Adipocyte (in vitro differentiated cells): ENCODE results near the gene ACOT2.
"Not testable (repeated sequence)": the region's sequence is repeated elsewhere in the genome, so short reads cannot be mapped to it uniquely, and the experiment has no call there.

Experiments used
- DNase-seq: peaks from one replicate; pipeline ENCODE4 v3.0.0-alpha.2; 2015; ENCODE audit warnings: low read depth
- H3K27me3 ChIP-seq: replicated peaks from 2 replicates; pipeline ENCODE4 v1.7.0; 2013; ENCODE audit warnings: mild to moderate bottlenecking, low read length, moderate library complexity; ENCODE audit not compliant: control insufficient read depth, insufficient read depth
- H3K36me3 ChIP-seq: 2 replicates; pipeline ENCODE4 v1.7.0; 2013; ENCODE audit warnings: low read length, mild to moderate bottlenecking, moderate library complexity; ENCODE audit not compliant: control insufficient read depth, insufficient read depth, severe bottlenecking
- H3K4me1 ChIP-seq: 2 replicates; pipeline ENCODE4 v1.7.0; 2013; ENCODE audit warnings: mild to moderate bottlenecking, low read length, moderate library complexity; ENCODE audit not compliant: control insufficient read depth, insufficient read depth
- H3K4me3 ChIP-seq: 2 replicates; pipeline ENCODE4 v1.7.0; 2013; ENCODE audit warnings: mild to moderate bottlenecking, low read length, moderate library complexity
- H3K9ac ChIP-seq: 2 replicates; pipeline ENCODE4 v1.7.0; 2013; ENCODE audit warnings: mild to moderate bottlenecking, low read length, moderate library complexity
- H3K9me3 ChIP-seq: 2 replicates; pipeline ENCODE4 v1.7.0; 2013; ENCODE audit warnings: mild to moderate bottlenecking, low read length, moderate library complexity; ENCODE audit not compliant: control insufficient read depth

The ACOT2 gene

GRCh38 chr14:73549097-73549496, 19.9 kb upstream of the ACOT2 start:
- DNase-seq, H3K36me3 ChIP-seq, H3K9me3 ChIP-seq, H3K4me3 ChIP-seq, H3K9ac ChIP-seq, H3K4me1 ChIP-seq, H3K27me3 ChIP-seq: not testable (repeated sequence)

GRCh38 chr14:73549889-73550524, 19.0 kb upstream of the ACOT2 start:
- not testable (repeated sequence) for H3K36me3 ChIP-seq, H3K9ac ChIP-seq, H3K27me3 ChIP-seq, DNase-seq, H3K4me1 ChIP-seq, H3K4me3 ChIP-seq, H3K9me3 ChIP-seq

GRCh38 chr14:73553845-73554244, 15.2 kb upstream of the ACOT2 start:
- H3K9me3 ChIP-seq: no peaks in the 10 kb centered on the region
- DNase-seq: no peak
- no peaks in the 10 kb centered on the region for H3K27me3 ChIP-seq
- no peaks in the 10 kb centered on the region for H3K4me1 ChIP-seq
- no peak overlapping the region for H3K9ac ChIP-seq
- no peaks in the 10 kb centered on the region for H3K36me3 ChIP-seq
- no peak overlapping the region for H3K4me3 ChIP-seq

- H3K36me3 ChIP-seq, H3K27me3 ChIP-seq, DNase-seq, H3K4me3 ChIP-seq, H3K4me1 ChIP-seq, H3K9me3 ChIP-seq, H3K9ac ChIP-seq: not testable (repeated sequence)
Measured at GRCh38 chr14:73557201-73557600, 11.8 kb upstream of the ACOT2 start.

GRCh38 chr14:73558238-73558637, 10.8 kb upstream of the ACOT2 start:
- H3K36me3 ChIP-seq, H3K9me3 ChIP-seq, DNase-seq, H3K4me1 ChIP-seq, H3K9ac ChIP-seq, H3K27me3 ChIP-seq, H3K4me3 ChIP-seq: not testable (repeated sequence)

GRCh38 chr14:73562256-73562655, 6.8 kb upstream of the ACOT2 start:
- not testable (repeated sequence) for H3K36me3 ChIP-seq, H3K9ac ChIP-seq, DNase-seq

DNA sequence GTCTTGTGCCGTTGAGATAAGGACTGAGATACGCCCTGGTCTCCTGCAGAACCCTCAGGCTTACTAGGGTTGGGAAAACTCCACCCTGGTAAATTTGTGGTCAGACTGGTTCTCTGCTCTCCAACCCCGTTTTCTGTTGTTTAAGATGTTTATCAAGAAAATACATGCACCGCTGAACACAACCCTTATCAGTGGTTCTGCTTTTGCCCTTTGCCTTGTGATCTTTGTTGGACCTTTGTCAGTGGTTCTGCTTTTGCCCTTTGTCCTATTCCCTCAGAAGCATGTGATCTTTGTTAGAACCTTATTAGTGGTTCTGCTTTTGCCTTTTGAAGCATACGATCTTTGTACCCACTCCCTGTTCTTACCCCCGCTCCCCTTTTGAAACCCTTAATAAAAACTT, 6.3 kb upstream of the ACOT2 start:
- H3K9ac ChIP-seq, H3K9me3 ChIP-seq, DNase-seq, H3K4me1 ChIP-seq, H3K36me3 ChIP-seq, H3K4me3 ChIP-seq, H3K27me3 ChIP-seq: not testable (repeated sequence)

More at GRCh38 chr14:73562256-73562655, 6.8 kb upstream of the ACOT2 start:
- not testable (repeated sequence) for H3K4me1 ChIP-seq, H3K27me3 ChIP-seq, H3K9me3 ChIP-seq, H3K4me3 ChIP-seq

DNA sequence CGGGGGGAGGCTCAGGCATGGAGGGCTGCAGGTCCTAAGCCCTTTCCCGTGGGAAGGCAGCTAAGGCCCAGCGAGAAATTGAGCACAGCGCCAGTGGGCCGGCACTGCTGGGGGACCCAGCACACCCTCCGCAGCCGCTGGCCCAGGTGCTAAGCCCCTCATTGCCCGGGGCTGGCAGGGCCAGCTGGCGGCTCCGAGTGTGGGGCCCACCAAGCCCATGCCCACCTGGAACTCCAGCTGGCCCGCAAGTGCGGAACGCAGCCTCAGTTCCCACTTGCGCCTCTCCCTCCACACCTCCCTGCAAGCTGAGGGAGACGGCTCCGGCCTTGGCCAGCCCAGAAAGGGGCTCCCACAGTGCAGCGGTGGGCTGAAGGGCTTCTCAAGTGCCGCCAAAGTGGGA, 2.6 kb upstream of the ACOT2 start:
- not testable (repeated sequence) for H3K4me3 ChIP-seq, DNase-seq, H3K9me3 ChIP-seq

GRCh38 chr14:73566935-73567334, 2.1 kb upstream of the ACOT2 start:
- not testable (repeated sequence) for H3K9me3 ChIP-seq, H3K9ac ChIP-seq, DNase-seq, H3K27me3 ChIP-seq, H3K36me3 ChIP-seq
- H3K4me1 ChIP-seq: peaks cover 21% of the 10 kb centered on the region
- peak overlapping the region; percentile 91 for H3K4me3 ChIP-seq

More for the DNA sequence above, 2.6 kb upstream of the ACOT2 start:
- not testable (repeated sequence) for H3K36me3 ChIP-seq, H3K27me3 ChIP-seq, H3K9ac ChIP-seq
- peaks cover 21% of the 10 kb centered on the region for H3K4me1 ChIP-seq

DNA sequence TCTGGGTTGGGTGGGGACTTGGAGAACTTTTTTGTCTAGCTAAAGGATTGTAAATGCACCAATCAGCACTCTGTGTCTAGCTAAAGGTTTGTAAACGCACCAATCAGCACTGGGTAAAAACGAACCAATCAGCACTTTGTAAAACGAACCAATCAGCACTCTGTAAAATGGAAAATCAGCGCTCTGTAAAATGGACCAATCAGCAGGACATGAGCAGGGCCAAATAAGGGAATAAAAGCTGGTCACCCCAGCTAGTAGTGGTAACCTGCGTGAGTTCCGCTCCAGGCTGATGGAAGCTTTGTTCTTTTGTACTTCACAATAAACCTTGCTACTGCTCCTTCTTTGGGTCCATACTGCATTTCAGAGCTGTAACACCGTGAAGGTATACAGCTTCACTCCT, 1.7 kb upstream of the ACOT2 start:
- DNase-seq: no peak
- H3K36me3 ChIP-seq: no peaks in the 10 kb centered on the region
- H3K9ac ChIP-seq: peak overlapping the region; percentile 98
- H3K27me3 ChIP-seq: no peaks in the 10 kb centered on the region
- no peaks in the 10 kb centered on the region for H3K9me3 ChIP-seq
- H3K4me1 ChIP-seq: peaks cover 21% of the 10 kb centered on the region
- peak overlapping the region; percentile 91 for H3K4me3 ChIP-seq

DNA sequence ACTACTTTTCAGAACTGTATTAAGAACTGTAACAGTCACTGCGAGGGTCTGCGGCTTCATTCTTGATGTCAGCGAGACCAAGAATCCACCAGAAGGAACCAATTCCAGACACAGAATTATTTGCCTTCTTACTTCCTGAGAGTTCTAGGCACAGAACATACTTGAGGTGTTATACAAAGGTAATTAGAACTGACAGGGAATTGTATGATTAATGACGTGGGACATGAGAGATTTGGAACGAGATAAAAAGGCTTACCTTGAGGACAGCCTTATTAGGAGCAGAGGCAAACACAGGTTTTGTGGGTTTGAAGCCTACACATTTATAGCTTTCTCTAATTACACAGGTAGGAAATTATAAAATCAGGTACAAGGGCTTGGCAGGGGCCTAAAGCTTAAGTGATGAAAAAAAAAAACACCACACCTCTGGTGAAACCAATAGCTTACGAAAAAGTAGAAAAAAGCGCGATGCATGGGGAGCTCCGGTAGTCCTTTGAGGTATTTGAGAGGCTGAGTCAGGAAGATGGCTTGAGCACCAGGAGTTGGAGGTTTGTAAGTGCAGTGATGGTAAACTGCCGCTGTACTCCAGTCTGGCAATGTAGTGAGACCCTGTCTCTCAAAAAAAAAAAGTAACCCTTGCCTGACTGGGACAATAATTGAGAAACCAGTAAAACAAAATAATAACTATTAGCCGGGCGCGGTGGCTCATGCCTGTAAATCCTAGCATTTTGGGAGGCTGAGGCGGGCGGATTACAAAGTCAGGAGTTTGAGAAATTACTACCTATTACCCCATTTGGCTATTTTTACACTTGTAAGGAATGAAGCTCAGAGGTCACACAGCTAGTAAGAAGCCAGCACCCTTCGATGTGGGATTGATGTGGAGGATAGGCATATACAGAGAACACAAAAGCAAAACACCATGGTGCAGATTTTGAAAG, 795 bp upstream of the ACOT2 start:
- peaks cover 21% of the 10 kb centered on the region for H3K4me1 ChIP-seq
- H3K9ac ChIP-seq: peak overlapping the region; percentile 98
- H3K27me3 ChIP-seq: no peaks in the 10 kb centered on the region
- no peaks in the 10 kb centered on the region for H3K9me3 ChIP-seq
- peaks cover under 1% of the 10 kb centered on the region for H3K36me3 ChIP-seq
- DNase-seq: peak; percentile 36
- H3K4me3 ChIP-seq: peak overlapping the region; percentile 91
